GM12892 (cell line): ENCODE results near the gene FASTK.

Experiments used
- DNase-seq: peaks from one replicate; pipeline ENCODE4 v3.0.0; 2011; ENCODE audit not compliant: insufficient read length
- FAIRE-seq: peaks from 2 replicates; lab custom pipeline; 2011; peaks lifted over from hg19 to GRCh38; lab: Jason Lieb, UNC
- POLR2A ChIP-seq: IDR thresholded peaks from 2 replicates; pipeline ENCODE4 v1.6.1; 2011; ENCODE audit warnings: low read depth, low read length, control low read depth
- POLR2AphosphoS5 ChIP-seq: IDR thresholded peaks from 2 replicates; pipeline ENCODE4 v1.6.1; 2011; ENCODE audit warnings: low read depth, low read length, control low read depth
- TAF1 ChIP-seq: IDR thresholded peaks from 2 replicates; pipeline ENCODE4 v1.6.1; 2011; ENCODE audit warnings: low read depth, mild to moderate bottlenecking, control low read depth, low read length, borderline replicate concordance

FASTK gene

DNA sequence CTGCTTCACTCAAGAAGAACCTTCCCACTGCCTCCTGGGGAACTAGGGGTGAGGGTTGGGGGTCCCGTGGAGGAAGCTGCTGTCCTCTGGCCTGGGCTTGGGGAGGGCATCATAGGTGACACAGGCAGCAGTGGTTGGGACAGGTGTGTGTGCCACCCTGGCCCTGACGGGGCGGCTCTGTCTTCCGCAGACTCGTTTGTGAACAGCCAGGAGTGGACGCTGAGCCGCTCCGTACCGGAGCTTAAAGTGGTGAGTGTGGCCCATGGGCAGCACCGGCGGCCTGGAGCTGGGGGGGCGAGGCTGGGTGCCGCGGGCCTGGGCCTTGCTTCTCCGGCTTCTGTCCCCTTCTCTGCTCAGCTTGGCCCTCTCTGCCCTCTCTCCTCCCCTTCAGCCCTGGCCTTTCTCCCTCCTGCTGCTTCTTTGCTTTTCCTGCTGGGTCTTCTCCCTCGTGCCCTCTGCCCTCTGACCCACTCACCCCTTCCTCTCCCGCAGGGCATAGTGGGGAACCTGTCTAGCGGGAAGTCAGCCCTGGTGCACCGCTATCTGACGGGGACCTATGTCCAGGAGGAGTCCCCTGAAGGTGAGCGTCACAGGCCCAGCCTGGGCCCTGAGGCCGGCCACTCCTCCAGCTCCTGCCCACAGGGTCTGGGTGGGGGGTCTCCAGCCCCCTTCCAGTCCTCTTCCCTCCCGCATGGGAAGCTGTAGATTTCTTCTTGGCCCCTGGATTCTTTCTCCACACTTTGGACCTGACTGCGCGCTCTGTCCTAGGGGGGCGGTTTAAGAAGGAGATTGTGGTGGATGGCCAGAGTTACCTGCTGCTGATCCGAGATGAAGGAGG is 36.2 kb upstream of the FASTK start:
- FAIRE-seq (no peak), DNase-seq (no peak)
- no peak for TF ChIP-seq POLR2A
- TF ChIP-seq POLR2AphosphoS5, result no peak
- no peak for TF ChIP-seq TAF1

DNA sequence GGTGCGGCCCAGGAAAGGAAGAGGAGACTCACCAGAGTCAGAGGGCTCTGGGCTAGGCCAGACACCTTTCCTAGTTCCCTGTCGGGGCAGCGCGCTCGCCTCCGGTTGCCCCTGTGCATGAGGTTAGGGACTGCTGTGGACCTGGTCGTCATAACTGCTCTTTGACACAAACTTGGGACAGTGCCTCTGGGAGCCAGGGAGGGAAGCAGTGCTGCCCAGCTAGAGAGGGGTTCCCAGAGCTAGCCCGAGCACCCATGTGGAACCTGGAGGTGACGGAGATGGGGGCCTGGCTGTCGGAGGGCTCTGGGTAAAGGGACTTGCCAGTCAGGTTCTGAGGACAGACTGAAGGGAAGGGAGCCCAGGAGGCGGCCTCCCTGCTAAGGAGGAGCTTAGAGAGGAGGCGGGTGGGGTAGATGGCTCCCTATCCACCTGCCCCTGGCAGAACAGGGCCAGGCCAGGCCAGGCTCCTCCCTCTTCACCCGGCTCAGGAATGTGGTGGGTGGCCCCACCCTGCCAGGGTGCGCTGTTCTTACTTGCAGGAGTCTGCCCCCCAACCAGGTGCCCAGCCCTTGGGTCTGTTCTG is 35.3 kb upstream of the FASTK start:
- DNase-seq (no peak), FAIRE-seq (no peak)
- TF ChIP-seq POLR2AphosphoS5 (no peak), POLR2A (no peak), TAF1 (no peak)

DNA sequence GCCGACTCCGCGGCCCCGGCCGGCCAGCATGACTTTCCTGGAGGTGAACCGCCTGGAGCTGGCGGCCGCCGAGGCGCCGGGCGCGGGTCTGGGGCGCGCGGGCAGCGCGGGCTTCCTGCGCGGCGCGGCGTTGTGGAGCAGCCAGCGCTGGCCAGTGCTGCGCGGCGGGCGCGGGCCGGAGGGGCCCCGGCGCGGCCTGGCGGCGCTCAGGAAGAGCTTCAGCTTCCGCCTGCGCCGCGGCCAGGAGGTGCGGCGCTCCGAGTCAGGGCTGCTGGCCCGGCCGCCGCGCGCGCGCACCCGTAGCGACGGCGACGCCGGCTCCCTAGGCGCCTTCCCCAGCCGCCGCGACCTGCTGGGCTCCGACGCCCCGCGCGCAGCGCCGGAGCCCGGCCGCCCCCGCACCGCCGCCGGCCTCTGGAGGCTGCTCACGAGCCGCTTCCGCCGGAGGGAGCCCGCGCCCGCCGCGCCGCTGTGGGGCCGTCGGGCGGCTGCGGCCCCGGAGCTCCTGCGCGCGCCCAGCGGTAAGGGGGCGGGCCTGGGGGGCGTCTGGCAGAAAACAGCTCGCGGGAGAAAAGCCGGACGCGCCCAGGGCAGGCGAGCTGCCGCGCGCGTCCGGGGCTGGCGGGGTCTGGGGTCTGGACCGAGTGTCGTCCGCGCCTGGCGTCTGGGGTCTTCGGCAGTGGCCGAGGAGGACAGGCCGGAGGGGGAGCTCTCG is 34.7 kb upstream of the FASTK start:
- TF ChIP-seq POLR2AphosphoS5 (no peak), TAF1 (no peak), POLR2A (no peak)
- DNase-seq, result peak; percentile 60
- FAIRE-seq, result no peak

DNA sequence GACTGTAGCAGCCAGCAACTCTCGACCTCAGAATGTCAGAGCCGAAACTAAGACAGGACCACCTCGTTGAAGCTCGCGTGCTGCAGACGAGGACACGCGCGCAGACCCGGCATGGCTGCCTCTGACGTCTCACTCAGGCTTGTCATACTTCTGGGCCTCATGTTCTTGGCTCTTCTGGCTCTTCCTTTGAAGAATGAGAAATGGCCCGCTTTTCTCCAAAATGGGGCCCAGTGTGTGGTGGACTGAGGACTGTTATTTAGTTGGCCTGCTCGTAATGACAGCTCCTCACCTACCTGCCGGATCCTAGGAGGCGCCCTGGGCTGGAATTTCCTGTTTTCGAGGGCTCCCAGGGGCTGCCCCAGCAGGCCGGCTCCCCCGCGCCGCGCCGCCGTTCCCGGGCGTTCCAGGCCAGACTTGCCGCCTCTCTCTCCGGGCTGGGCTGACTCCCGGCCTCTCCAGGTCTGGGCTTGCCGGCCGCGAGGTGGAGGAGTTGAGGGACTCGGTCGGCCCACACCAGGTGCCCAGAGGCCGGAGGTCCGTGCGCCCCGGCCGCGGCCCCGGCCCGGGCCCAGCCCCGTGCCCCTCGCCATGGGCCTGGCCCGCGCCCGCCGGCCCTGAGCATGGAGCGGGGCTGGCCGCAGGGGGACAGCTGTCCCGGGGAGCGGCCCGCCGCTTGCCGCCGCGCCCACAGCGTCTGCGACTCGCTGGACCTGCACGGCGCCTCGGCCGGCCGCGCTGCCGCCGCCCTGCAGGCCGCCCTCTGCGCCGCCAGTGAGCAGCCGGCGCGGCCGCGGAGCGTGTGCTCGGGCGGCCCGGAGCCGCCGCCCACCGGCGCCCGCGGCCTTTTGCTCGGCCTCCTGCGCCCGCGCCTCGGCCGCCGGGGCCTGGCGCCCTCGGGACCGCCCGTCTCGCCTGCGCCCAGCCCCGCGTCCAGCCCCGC is 33.8 kb upstream of the FASTK start:
- TF ChIP-seq POLR2A, result no peak
- no peak for TF ChIP-seq POLR2AphosphoS5
- TF ChIP-seq TAF1, result no peak
- no peak for DNase-seq

DNA sequence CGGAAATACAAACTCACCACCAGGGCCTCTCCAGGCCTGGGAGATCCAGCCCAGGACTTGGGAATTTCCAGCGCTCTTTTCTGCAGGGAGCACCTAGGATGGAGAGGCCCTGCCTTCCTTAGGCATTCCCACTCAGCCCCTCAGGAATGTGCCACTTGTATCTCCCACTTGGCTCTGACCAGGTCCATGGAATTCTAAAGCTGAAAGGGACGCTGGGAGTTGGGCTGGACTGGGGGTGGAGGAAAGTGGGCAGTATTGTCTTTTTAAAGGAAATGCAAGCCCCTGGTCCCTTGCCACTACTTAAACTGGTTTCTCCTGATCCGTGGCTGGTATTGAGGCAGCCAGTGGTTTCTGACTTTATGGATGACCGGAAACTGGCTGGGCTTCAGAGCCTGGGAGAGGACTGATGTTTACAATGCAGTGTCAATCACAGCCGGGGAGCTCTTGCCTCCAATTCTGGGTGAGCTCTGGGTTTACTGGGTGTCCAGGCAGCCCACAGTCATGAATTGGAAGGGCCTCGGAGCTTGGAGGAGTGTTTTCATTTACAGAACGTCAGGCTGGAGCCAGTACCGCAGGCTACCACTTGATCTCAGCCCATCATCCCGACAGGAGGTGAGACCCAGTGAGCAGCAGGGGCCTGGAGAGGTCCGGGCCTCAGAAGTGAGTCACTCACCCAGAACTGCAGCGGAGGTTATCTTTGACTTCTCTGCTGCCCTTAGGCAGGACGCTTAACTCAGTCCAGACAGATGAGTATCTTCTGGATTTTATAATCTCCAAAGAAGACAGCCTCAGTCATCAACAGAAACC is 32.9 kb upstream of the FASTK start:
- FAIRE-seq, result no peak
- DNase-seq, result no peak
- TF ChIP-seq POLR2AphosphoS5 (no peak), POLR2A (no peak), TAF1 (no peak)

More for the DNA sequence above, 33.8 kb upstream of the FASTK start:
- no peak for FAIRE-seq

DNA sequence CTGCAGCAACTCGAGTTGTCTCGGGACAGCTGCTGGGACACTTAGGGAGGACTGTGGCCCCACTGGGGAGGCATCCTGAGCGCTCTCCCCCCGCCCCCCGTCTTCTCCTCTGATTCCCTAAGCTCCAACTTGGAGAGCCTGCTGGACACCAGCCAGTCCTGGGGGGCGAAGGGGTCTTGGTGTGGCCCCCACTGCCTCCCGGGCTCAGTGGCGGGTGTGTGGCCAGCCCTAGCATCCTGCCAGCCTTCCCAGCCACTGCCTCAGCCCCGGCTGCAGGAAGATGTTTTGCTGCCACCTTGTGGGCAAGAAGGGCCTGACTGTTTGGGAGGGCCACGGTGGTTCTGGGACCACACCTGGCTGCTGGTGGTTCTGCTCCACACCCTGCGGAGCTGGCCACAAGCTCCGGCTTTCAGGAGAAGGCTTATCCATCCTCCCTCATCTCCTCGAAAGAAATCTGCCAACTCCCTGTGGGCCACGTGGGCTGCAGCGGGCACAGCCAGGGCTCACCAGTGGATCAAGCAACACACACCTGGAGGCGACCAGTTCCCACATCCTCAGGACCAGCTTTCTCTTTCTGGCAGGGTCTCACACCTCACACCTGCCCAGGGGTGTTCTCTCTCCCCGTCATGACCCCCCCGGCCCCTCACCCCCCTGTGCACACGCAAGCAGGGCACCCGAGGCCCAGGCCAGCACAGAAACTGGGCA is 30.5 kb upstream of the FASTK start:
- DNase-seq (peak; percentile 94), FAIRE-seq (peak; percentile 53)
- no peak for TF ChIP-seq TAF1
- TF ChIP-seq POLR2AphosphoS5, result no peak
- no peak for TF ChIP-seq POLR2A

DNA sequence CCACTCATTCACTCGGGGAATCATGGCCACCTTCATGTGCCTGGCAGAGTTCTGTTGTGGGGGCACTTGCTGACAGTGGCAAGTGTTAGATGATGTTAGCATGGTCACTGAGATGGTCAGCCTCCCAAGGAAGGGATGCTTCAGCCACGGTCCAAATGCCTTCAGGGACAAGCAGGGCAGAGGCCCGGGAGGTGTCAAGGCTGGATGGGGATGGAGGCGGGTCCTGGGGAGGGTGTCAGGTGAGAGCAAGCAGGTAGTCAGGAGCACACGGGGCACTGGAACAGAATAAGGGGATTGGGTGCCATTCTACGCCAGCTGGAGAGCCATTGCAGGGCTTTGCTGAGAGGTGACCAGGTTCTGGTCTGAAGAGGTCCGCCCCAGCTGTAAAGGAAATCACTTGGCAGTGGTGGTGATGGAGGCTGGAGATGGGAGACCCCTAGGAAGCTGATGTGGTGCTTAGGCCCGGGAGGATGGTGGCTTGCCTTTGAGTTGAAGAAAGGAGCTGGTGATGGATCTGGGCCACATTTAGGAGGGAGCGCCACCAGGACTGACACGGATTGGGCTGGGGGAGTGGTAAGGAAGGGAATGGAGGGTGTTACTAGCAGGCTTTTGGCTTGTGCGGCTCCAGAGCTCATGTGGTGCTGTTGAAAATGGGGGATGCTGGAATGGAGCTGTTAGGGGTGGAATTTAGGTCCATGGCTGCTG is 29.8 kb upstream of the FASTK start:
- FAIRE-seq (no peak), DNase-seq (no peak)
- TF ChIP-seq POLR2A (no peak), TAF1 (no peak), POLR2AphosphoS5 (no peak)

DNA sequence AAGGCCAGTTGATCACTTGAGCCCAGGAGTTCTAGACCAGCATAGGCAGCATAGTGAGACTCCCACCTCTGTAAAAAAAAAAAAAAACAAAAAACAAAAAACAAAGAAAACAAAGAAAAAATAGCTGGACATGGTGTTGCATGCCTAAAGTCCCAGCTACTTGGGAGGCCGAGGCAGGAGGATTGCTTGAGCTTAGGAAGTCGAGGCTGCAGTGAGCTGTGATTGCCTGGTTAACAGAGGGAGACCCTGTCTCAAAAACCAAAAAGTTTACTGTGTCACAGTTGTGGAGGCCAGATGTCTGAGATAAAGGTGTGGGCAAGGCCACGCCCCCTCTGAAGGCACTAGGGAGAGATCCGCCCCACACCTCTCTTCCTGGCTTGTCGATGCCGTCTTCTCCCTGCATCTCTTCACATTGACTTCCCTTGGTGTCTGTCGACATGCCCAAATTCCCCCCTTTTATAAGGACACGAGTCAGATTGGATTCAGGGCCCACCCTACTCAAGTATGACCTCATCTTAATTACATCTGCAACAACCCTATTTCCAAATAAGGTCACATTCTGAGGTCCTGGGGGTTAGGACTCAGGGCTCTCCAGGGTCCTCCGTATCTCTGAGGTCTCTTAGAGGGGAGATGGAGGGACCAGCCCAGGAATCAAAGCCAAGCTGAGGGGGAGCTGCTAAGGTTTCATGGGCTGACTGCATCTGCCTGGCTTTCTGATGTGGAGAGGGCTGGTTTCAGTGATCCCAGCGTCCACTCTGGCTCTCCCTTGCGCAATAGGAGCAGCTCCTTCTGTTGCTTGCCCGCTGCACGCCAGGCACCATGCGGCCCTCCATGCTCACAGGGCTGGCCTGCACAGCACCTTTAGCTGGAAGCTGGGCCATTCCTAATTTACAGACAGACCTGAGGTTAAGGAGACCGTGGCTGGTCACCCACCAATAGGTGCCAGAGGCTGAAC is 28.8 kb upstream of the FASTK start:
- no peak for FAIRE-seq
- DNase-seq, result no peak
- TF ChIP-seq POLR2AphosphoS5 (no peak), TAF1 (no peak), POLR2A (no peak)

DNA sequence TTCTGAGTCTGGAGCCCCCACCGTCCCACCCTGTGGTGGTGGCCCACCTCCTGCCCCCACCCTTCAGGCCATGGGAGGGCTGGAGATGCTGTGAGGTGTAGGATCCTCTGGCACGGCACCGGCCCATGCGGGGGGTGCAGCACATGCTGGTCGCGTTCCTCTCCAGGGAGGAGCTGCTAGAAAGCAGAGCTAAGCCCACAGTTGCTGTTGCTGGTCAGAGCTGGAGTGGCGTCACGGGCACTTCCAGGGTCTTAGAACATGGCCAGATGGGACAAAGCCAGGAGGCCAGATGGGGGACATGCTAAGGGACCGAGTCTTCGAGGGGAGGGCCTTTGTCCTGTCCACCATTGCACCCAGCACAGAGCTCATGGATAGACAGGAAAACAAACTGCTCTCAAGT is 27.3 kb upstream of the FASTK start:
- FAIRE-seq (no peak), DNase-seq (no peak)
- no peak for TF ChIP-seq TAF1
- no peak for TF ChIP-seq POLR2AphosphoS5
- no peak for TF ChIP-seq POLR2A
